H9 (cell line): ENCODE measurements around the gene SCT. TPM values are rescaled to one million over a fixed set of nuclear protein-coding genes. Genes with fewer than 3 reads are reported as not detected.
A peak's percentile ranks its signal among the peaks of the same experiment; 100 is the strongest.

Experiments
- DNase-seq: peaks from one replicate; pipeline ENCODE4 v3.0.0-alpha.2; 2017
- H2AFZ ChIP-seq: one replicate; pipeline ENCODE4 v1.6.1; 2013; ENCODE audit warnings: mild to moderate bottlenecking, low read length, control low read depth, moderate library complexity
- H2AK5ac ChIP-seq: 2 replicates; pipeline ENCODE4 v1.6.1; 2013; ENCODE audit warnings: low read length, control low read depth, mixed read lengths; ENCODE audit not compliant: insufficient read length
- H2BK120ac ChIP-seq: one replicate; pipeline ENCODE4 v1.6.1; 2013; ENCODE audit warnings: low read depth, mild to moderate bottlenecking, low read length, control low read depth, inconsistent platforms; ENCODE audit not compliant: poor library complexity, severe bottlenecking
- H2BK12ac ChIP-seq: 2 replicates; pipeline ENCODE4 v1.6.1; 2013; ENCODE audit warnings: low read length, control low read depth, mixed read lengths, low read depth; ENCODE audit not compliant: insufficient read length
- H2BK15ac ChIP-seq: 2 replicates; pipeline ENCODE4 v1.6.1; 2013; ENCODE audit warnings: low read depth, low read length, control low read depth
- H2BK20ac ChIP-seq: one replicate; pipeline ENCODE4 v1.6.1; 2013; ENCODE audit warnings: low read depth, mild to moderate bottlenecking, low read length, control low read depth, inconsistent platforms; ENCODE audit not compliant: poor library complexity, severe bottlenecking
- H2BK5ac ChIP-seq: 2 replicates; pipeline ENCODE4 v1.6.1; 2013; ENCODE audit warnings: low read length, control low read depth, mixed read lengths; ENCODE audit not compliant: insufficient read length
- H3K14ac ChIP-seq: 2 replicates; pipeline ENCODE4 v1.6.1; 2013; ENCODE audit warnings: low read length, control low read depth; ENCODE audit not compliant: insufficient read depth
- H3K18ac ChIP-seq: 2 replicates; pipeline ENCODE4 v1.6.1; 2013; ENCODE audit warnings: low read depth, mild to moderate bottlenecking, mixed read lengths, low read length, control low read depth; ENCODE audit not compliant: insufficient read length
- H3K23ac ChIP-seq: 2 replicates; pipeline ENCODE4 v1.6.1; 2013; ENCODE audit warnings: low read length, control low read depth, mixed read lengths, low read depth; ENCODE audit not compliant: insufficient read length
- H3K23me2 ChIP-seq: 2 replicates; pipeline ENCODE4 v1.6.1; 2013; ENCODE audit warnings: low read depth, mild to moderate bottlenecking, mixed read lengths, low read length, control low read depth; ENCODE audit not compliant: insufficient read length, poor library complexity, severe bottlenecking
- H3K27ac ChIP-seq: 2 replicates; pipeline ENCODE4 v1.5.1; 2013; ENCODE audit warnings: low read length, control low read depth, mixed read lengths, low read depth; ENCODE audit not compliant: insufficient read length
- H3K27me3 ChIP-seq: 2 replicates; pipeline ENCODE4 v1.6.1; 2013; ENCODE audit warnings: low read length, control low read depth, inconsistent platforms; ENCODE audit not compliant: insufficient read depth
- H3K4ac ChIP-seq: 2 replicates; pipeline ENCODE4 v1.6.1; 2013; ENCODE audit warnings: low read depth, mild to moderate bottlenecking, control low read depth, inconsistent platforms, low read length, moderate library complexity
- H3K4me1 ChIP-seq: 2 replicates; pipeline ENCODE4 v1.6.1; 2013; ENCODE audit warnings: low read length, control low read depth, inconsistent platforms; ENCODE audit not compliant: insufficient read depth
- H3K4me2 ChIP-seq: 2 replicates; pipeline ENCODE4 v1.6.1; 2013; ENCODE audit warnings: low read length, control low read depth, mixed read lengths; ENCODE audit not compliant: insufficient read length, insufficient read depth
- H3K56ac ChIP-seq: 2 replicates; pipeline ENCODE4 v1.6.1; 2013; ENCODE audit warnings: low read depth, mild to moderate bottlenecking, mixed read lengths, low read length, control low read depth; ENCODE audit not compliant: insufficient read length
- H3K79me1 ChIP-seq: 2 replicates; pipeline ENCODE4 v1.6.1; 2013; ENCODE audit warnings: low read depth, mild to moderate bottlenecking, moderate library complexity, low read length, control low read depth, inconsistent platforms; ENCODE audit not compliant: insufficient read depth, poor library complexity, severe bottlenecking
- H3K79me2 ChIP-seq: 2 replicates; pipeline ENCODE4 v1.6.1; 2013; ENCODE audit warnings: low read length, control low read depth, inconsistent platforms; ENCODE audit not compliant: insufficient read depth
- H3K9ac ChIP-seq: 2 replicates; pipeline ENCODE4 v1.6.1; 2013; ENCODE audit warnings: low read length, control low read depth, mixed read lengths; ENCODE audit not compliant: insufficient read length; ENCODE audit errors: extremely low read depth
- H3K9me3 ChIP-seq: one replicate; pipeline ENCODE4 v1.6.1; 2013; ENCODE audit warnings: low read depth, low read length, inconsistent platforms; ENCODE audit not compliant: control insufficient read depth
- H3T11ph ChIP-seq: one replicate; pipeline ENCODE4 v1.6.1; 2013; ENCODE audit warnings: mild to moderate bottlenecking, low read length, control low read depth, inconsistent platforms
- H4K20me1 ChIP-seq: one replicate; pipeline ENCODE4 v1.6.1; 2013; ENCODE audit not compliant: control insufficient read depth, insufficient read length, insufficient read depth
- H4K5ac ChIP-seq: 2 replicates; pipeline ENCODE4 v1.6.1; 2013; ENCODE audit warnings: low read depth, mild to moderate bottlenecking, mixed read lengths, low read length, control low read depth; ENCODE audit not compliant: insufficient read length
- H4K8ac ChIP-seq: replicated peaks from 2 replicates; pipeline ENCODE4 v1.6.1; 2013; ENCODE audit warnings: low read length, control low read depth, mixed read lengths, low read depth; ENCODE audit not compliant: insufficient read length
- H4K91ac ChIP-seq: 2 replicates; pipeline ENCODE4 v1.6.1; 2013; ENCODE audit warnings: low read depth, mild to moderate bottlenecking, moderate library complexity, mixed read lengths, low read length, control low read depth; ENCODE audit not compliant: insufficient read length
- H3K27ac Mint-ChIP-seq, 3 experiments: 2 replicates in 2 of 3; 3 replicates in 1 of 3; pipeline ENCODE4 v1.8.0; 2020 to 2021; ENCODE audit warnings: mixed read lengths in 3 of 3, mild to moderate bottlenecking in 1 of 3, moderate library complexity in 1 of 3
- H3K27me3 Mint-ChIP-seq: 2 replicates; pipeline ENCODE4 v1.8.0; 2021; ENCODE audit warnings: low read depth, mild to moderate bottlenecking, moderate library complexity, mixed read lengths
- H3K36me3 Mint-ChIP-seq, 3 experiments: 2 replicates in 2 of 3; 3 replicates in 1 of 3; pipeline ENCODE4 v1.8.0; 2020 to 2021; ENCODE audit warnings: low read depth in 3 of 3, mixed read lengths in 3 of 3; ENCODE audit not compliant: insufficient read depth in 1 of 3
- H3K4me1 Mint-ChIP-seq, 2 experiments: 2 replicates each; pipeline ENCODE4 v1.8.0; 2020; ENCODE audit warnings: mixed read lengths in 2 of 2
- H3K4me3 Mint-ChIP-seq, 2 experiments: 2 replicates in 1 of 2; 3 replicates in 1 of 2; pipeline ENCODE4 v1.8.0; 2020 to 2021; ENCODE audit warnings: mild to moderate bottlenecking in 2 of 2, mixed read lengths in 2 of 2, moderate library complexity in 1 of 2
- H3K9me3 Mint-ChIP-seq, 2 experiments: 2 replicates in 1 of 2; 3 replicates in 1 of 2; pipeline ENCODE4 v1.8.0; 2020; ENCODE audit warnings: mild to moderate bottlenecking in 2 of 2, mixed read lengths in 2 of 2, moderate library complexity in 1 of 2
- CTCF ChIP-seq: fragments of 200-600 bp; sonication (generic); conservative IDR thresholded peaks from 3 replicates; pipeline ENCODE4 v1.8.0; 2021; ENCODE audit warnings: antibody characterized with exemption, mild to moderate bottlenecking
- WGBS: extraction: QIAGEN DNeasy Blood & Tissue Kit; methylation state at CpG from one replicate; pipeline ENCODE4 v1.1.7; 2013; ENCODE audit warnings: missing lambda C conversion rate, low lambda C conversion rate, mixed read lengths; ENCODE audit not compliant: insufficient read length; ENCODE audit errors: extremely low coverage; 5-methylcytosine and 5-hydroxymethylcytosine counted together
- total RNA-seq: library from RNA; stranded (reverse); gene quantifications from 2 replicates; pipeline ENCODE4 v1.2.1, GENCODE V29; 2021

The SCT gene
- total RNA-seq, 1 experiment from 2014 or later, result 1.8 TPM

- Histone ChIP-seq H3K4ac (no peak overlapping the region), H2BK5ac (no peak overlapping the region), H2AFZ (no peak overlapping the region), H3K9me3 (no peaks in the 10 kb centered on the region), H2BK12ac (no peak overlapping the region), H3K18ac (no peak overlapping the region), H4K8ac (no peak overlapping the region), H2AK5ac (no peak overlapping the region), H3K27ac (no peak overlapping the region), H3K79me1 (peaks cover 14% of the 10 kb centered on the region), H3K23ac (no peak overlapping the region), H4K5ac (no peak overlapping the region), H3T11ph (no peak overlapping the region), H3K4me1 (no peaks in the 10 kb centered on the region), H3K79me2 (peaks cover 42% of the 10 kb centered on the region; the same call in 1 of the 2 replicates), H3K9ac (no peak overlapping the region), H2BK15ac (no peak overlapping the region), H2BK20ac (no peak overlapping the region), H3K56ac (no peak overlapping the region), H3K23me2 (peaks cover 7% of the 10 kb centered on the region), H4K91ac (no peak overlapping the region), H2BK120ac (no peak overlapping the region), H3K4me2 (no peak overlapping the region), H4K20me1 (peaks cover 3% of the 10 kb centered on the region), H3K27me3 (no peaks in the 10 kb centered on the region), H3K14ac (no peak overlapping the region)
- no peak for DNase-seq
- Mint-ChIP-seq H3K4me1 (peaks cover 11 to 15% of the 10 kb centered on the region in 2 experiments; a peak in 3 of 4 replicates), H3K36me3 (peaks cover 16 to 44% (median 37%) of the 10 kb centered on the region in 3 experiments; a peak in 6 of 7 replicates), H3K27ac (peak overlapping the region in 2 of 3 experiments; percentile 61 to 71; a peak in 4 of 7 replicates), H3K9me3 (no peaks in the 10 kb centered on the region), H3K4me3 (no peak overlapping the region; a peak in 1 of 5 replicates), H3K27me3 (no peaks in the 10 kb centered on the region)
- WGBS, result no CpG with 5 or more reads among the region's 14 CpGs
- no peak for TF ChIP-seq CTCF
Observed at GRCh38 chr11:581342-581741, 45.6 kb downstream of the SCT start.
